IMR-90 (cell line): ENCODE results near the gene MSI2. TPM values are rescaled to one million over a fixed set of nuclear protein-coding genes. Genes with fewer than 3 reads are reported as not detected.
A peak's percentile ranks its signal among the peaks of the same experiment; 100 is the strongest.

Experiments used
- ATAC-seq: fragments of 200-7000 bp; cut with Tn5 transposase; 2 replicates; pipeline ENCODE4 v1.9.1; 2020; ENCODE audit warnings: low read depth, mild to moderate bottlenecking, moderate library complexity
- BruUV-seq: library from RNA; stranded (reverse); fragments of 400-500 nt; replicated peaks from 2 replicates; lab custom pipeline; 2021; lab: Mats Ljungman, UMichigan
- CTCF ChIA-PET: fragments of 300-600 bp; formaldehyde crosslinking; extraction: SDS; loops from one replicate; lab custom pipeline; 2021; ENCODE audit warnings: antibody characterized with exemption; lab: Yijun Ruan, JAX
- POLR2A ChIA-PET: fragments of 300-600 bp; sonication (Branson Sonifier 250); formaldehyde crosslinking; loops from one replicate; lab custom pipeline; 2022; ENCODE audit warnings: antibody characterized with exemption; ENCODE audit not compliant: unreplicated experiment; lab: Charles Lee
- DNase-seq: peaks from one replicate; pipeline ENCODE4 v3.0.0; 2013
- H2AFZ ChIP-seq: replicated peaks from 2 replicates; pipeline ENCODE3; 2013; ENCODE audit warnings: low read length, mild to moderate bottlenecking; ENCODE audit not compliant: poor library complexity
- H2AK5ac ChIP-seq: 2 replicates; pipeline ENCODE4 v1.6.1; 2013; ENCODE audit warnings: low read depth, low read length, inconsistent platforms
- H2AK9ac ChIP-seq: replicated peaks from 2 replicates; pipeline ENCODE3; 2013; ENCODE audit warnings: mild to moderate bottlenecking, low read depth, low read length, moderate library complexity; ENCODE audit not compliant: poor library complexity
- H2BK120ac ChIP-seq: 2 replicates; pipeline ENCODE4 v1.6.1; 2013; ENCODE audit warnings: low read depth, low read length, inconsistent platforms
- H2BK15ac ChIP-seq: 3 replicates; pipeline ENCODE4 v1.6.1; 2013; ENCODE audit warnings: low read depth, low read length, inconsistent platforms
- H2BK20ac ChIP-seq: 2 replicates; pipeline ENCODE4 v1.6.1; 2013; ENCODE audit warnings: low read depth, mild to moderate bottlenecking, inconsistent platforms, low read length, moderate library complexity
- H2BK5ac ChIP-seq: 2 replicates; pipeline ENCODE4 v1.6.1; 2013; ENCODE audit warnings: mild to moderate bottlenecking, low read depth, low read length, inconsistent platforms; ENCODE audit not compliant: poor library complexity, severe bottlenecking
- H3K14ac ChIP-seq: replicated peaks from 2 replicates; pipeline ENCODE4 v1.6.1; 2013; ENCODE audit warnings: low read depth, low read length, inconsistent platforms
- H3K18ac ChIP-seq: 2 replicates; pipeline ENCODE4 v1.6.1; 2013; ENCODE audit warnings: low read depth, low read length, control low read depth
- H3K23ac ChIP-seq: 2 replicates; pipeline ENCODE4 v1.6.1; 2013; ENCODE audit warnings: low read depth, low read length, inconsistent platforms
- H3K27ac ChIP-seq: 2 replicates; pipeline ENCODE4 v1.5.1; 2013; ENCODE audit warnings: mild to moderate bottlenecking, control low read depth, low read length; ENCODE audit not compliant: insufficient read depth
- H3K27me3 ChIP-seq: 2 replicates; pipeline ENCODE4 v1.6.1; 2013; ENCODE audit warnings: low read length; ENCODE audit not compliant: control insufficient read depth, insufficient read depth
- H3K36me3 ChIP-seq: 2 replicates; pipeline ENCODE4 v1.6.1; 2013; ENCODE audit warnings: low read length, mixed read lengths; ENCODE audit not compliant: control insufficient read depth, insufficient read depth
- H3K4ac ChIP-seq: 2 replicates; pipeline ENCODE4 v1.6.1; 2013; ENCODE audit warnings: low read depth, low read length, inconsistent platforms
- H3K4me1 ChIP-seq: 2 replicates; pipeline ENCODE4 v1.6.1; 2013; ENCODE audit warnings: low read length, mixed read lengths; ENCODE audit not compliant: control insufficient read depth, insufficient read depth
- H3K4me2 ChIP-seq: 2 replicates; pipeline ENCODE4 v1.6.1; 2013; ENCODE audit warnings: low read depth, mild to moderate bottlenecking, control low read depth, low read length, moderate library complexity
- H3K4me3 ChIP-seq: 2 replicates; pipeline ENCODE4 v1.5.1; 2013; ENCODE audit warnings: low read depth, mild to moderate bottlenecking, control low read depth, low read length, moderate library complexity; ENCODE audit not compliant: insufficient read depth
- H3K56ac ChIP-seq: 2 replicates; pipeline ENCODE4 v1.6.1; 2013; ENCODE audit warnings: low read length, inconsistent platforms; ENCODE audit not compliant: insufficient read depth; ENCODE audit errors: extremely low read depth
- H3K79me1 ChIP-seq, 2 experiments: 2 replicates each; pipeline ENCODE4 v1.6.1; 2013; ENCODE audit warnings: low read length in 2 of 2, inconsistent platforms in 1 of 2, low read depth in 1 of 2
- H3K9ac ChIP-seq: 2 replicates; pipeline ENCODE4 v1.6.1; 2013; ENCODE audit warnings: low read depth, low read length, control low read depth
- H3K9me1 ChIP-seq: 2 replicates; pipeline ENCODE4 v1.6.1; 2013; ENCODE audit warnings: low read length, inconsistent platforms; ENCODE audit not compliant: insufficient read depth
- H3K9me3 ChIP-seq: 2 replicates; pipeline ENCODE4 v1.6.1; 2013; ENCODE audit warnings: low read length; ENCODE audit not compliant: control insufficient read depth, insufficient read depth
- H4K20me1 ChIP-seq: 2 replicates; pipeline ENCODE4 v1.6.1; 2013; ENCODE audit warnings: low read length, inconsistent platforms; ENCODE audit not compliant: insufficient read depth
- H4K5ac ChIP-seq: 2 replicates; pipeline ENCODE4 v1.6.1; 2013; ENCODE audit warnings: mild to moderate bottlenecking, low read depth, low read length, control low read depth
- H4K8ac ChIP-seq, 2 experiments: 2 replicates each; pipeline ENCODE4 v1.6.1; 2013; ENCODE audit warnings: low read depth in 2 of 2, low read length in 2 of 2, control low read depth in 1 of 2, inconsistent platforms in 1 of 2
- H4K91ac ChIP-seq: 2 replicates; pipeline ENCODE4 v1.6.1; 2013; ENCODE audit warnings: low read depth, low read length, inconsistent platforms; ENCODE audit not compliant: insufficient read depth
- BHLHE40 ChIP-seq: fragments of 150-350 bp; IDR thresholded peaks from 2 replicates; pipeline ENCODE4 v1.6.1; 2016; ENCODE audit warnings: mild to moderate bottlenecking, low read depth, low read length
- CEBPB ChIP-seq: IDR thresholded peaks from 2 replicates; pipeline ENCODE4 v1.6.1; 2012; ENCODE audit warnings: low read depth, low read length, improper control_type of control experiment
- FOS ChIP-seq: fragments of 150-350 bp; IDR thresholded peaks from 2 replicates; pipeline ENCODE4 v1.6.1; 2016; ENCODE audit warnings: low read depth, low read length
- MAFK ChIP-seq: IDR thresholded peaks from 2 replicates; pipeline ENCODE4 v1.6.1; 2012; ENCODE audit warnings: low read depth, low read length, improper control_type of control experiment
- MAZ ChIP-seq: IDR thresholded peaks from 2 replicates; pipeline ENCODE4 v1.6.1; 2012; ENCODE audit warnings: low read depth, mild to moderate bottlenecking, low read length, improper control_type of control experiment, moderate library complexity, borderline replicate concordance
- WGBS, 2 experiments: methylation state at CpG; one replicate each; pipeline versions ENCODE4 v1.1.5 to v1.1.7; 2013; ENCODE audit warnings: missing lambda C conversion rate in 2 of 2; ENCODE audit not compliant: insufficient read length in 1 of 2; ENCODE audit errors: extremely low coverage in 2 of 2; 5-methylcytosine and 5-hydroxymethylcytosine counted together
- dilution Hi-C: fragments of 300-500 bp; cut with HindIII; formaldehyde crosslinking; loops from one replicate; pipeline ENCODE4 v1.14.3; 2018; ENCODE audit warnings: low sequenced_read_pairs; ENCODE audit not compliant: unreplicated experiment
- in situ Hi-C: fragments of 300-500 bp; cut with MboI; formaldehyde crosslinking; loops from 3 replicates; pipeline ENCODE4 v1.14.3; 2019; ENCODE audit warnings: low sequenced_read_pairs, inconsistent platforms, mixed read lengths
- intact Hi-C: fragments of 100-400 bp; cut with micrococcal nuclease; formaldehyde crosslinking; loops from 2 replicates; pipeline ENCODE4 v1.10.0; 2022
- polyA plus RNA-seq, 3 experiments: library from polyadenylated mRNA; depleted of rRNA; stranded (reverse); fragments of >200 nt; gene quantifications; 2 replicates each; pipeline ENCODE4 v1.2.3, GENCODE V29; 2012; ENCODE audit warnings: low replicate concordance in 1 of 3
- total RNA-seq: library from RNA; depleted of rRNA; stranded (reverse); fragments of >200 nt; gene quantifications from 2 replicates; pipeline ENCODE4 v1.2.3, GENCODE V29; 2012

The MSI2 gene
- total and polyA plus RNA-seq, 2 of the 4 experiments (the other 2 are of a cell fraction) = 13.0 to 16.0 TPM

DNA sequence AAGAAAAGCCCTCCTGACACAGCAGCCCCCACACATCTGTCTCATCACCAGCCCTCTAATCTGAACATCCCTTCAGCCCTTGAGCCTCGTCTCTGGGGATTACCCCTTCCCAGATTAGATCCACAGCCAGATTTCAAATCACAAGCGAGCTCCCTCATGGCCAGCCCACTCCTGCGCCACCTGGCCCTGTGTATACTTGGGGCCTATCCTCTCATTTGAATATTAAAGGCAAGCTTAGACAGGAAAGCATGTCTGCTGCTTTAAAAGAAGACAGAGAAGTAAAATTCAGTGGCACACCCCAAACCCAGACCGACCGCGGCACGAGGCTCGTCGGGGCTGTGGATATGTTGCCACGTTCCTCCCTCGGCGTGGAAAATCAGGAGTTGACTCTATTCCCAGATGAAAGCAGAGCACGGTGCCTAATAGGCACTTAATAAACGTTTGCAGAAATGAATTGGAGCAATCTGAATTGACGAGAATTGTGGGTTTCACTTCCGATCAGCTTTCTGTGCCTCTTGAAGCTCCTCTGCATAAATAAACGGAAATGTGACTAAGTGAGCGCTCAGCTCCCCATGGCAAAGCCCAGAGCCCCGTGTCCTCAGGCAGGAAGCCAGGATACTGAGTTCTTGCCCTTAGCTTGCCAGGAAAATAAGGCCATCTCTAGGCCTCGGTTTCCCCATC lies 380.8 kb downstream of the MSI2 start:
- Histone ChIP-seq H4K8ac (no peak overlapping the region), H3K36me3 (peaks cover 5% of the 10 kb centered on the region; the same call in 1 of the 2 replicates), H3K4me2 (peak overlapping the region; percentile 39; the same call in 1 of the 2 replicates), H3K4ac (peak overlapping the region; percentile 40), H2AK5ac (peak overlapping the region; percentile 3; the same call in 1 of the 2 replicates), H4K20me1 (no peaks in the 10 kb centered on the region), H3K14ac (no peak overlapping the region; the same call in 1 of the 2 replicates), H3K56ac (no peak overlapping the region), H3K27ac (no peak overlapping the region), H3K4me1 (peaks cover 7% of the 10 kb centered on the region), H2BK20ac (peak overlapping the region; percentile 30; the same call in 1 of the 2 replicates), H2AK9ac (peak overlapping the region; percentile 39), H2BK120ac (no peak overlapping the region), H3K79me1 (no peaks in the 10 kb centered on the region), H2AFZ (no peak overlapping the region), H3K4me3 (no peak overlapping the region), H3K9ac (no peak overlapping the region), H3K23ac (no peak overlapping the region), H2BK5ac (peak overlapping the region; percentile 9), H3K27me3 (no peaks in the 10 kb centered on the region), H3K9me3 (no peaks in the 10 kb centered on the region; the same call in 1 of the 2 replicates), H2BK15ac (no peak overlapping the region; the same call in 2 of the 3 replicates), H3K9me1 (peaks cover 13% of the 10 kb centered on the region), H4K5ac (no peak overlapping the region), H4K91ac (0 out of 2 replicates have a peak overlapping the region, but pooled peaks have one; percentile 18), H3K18ac (no peak overlapping the region)
- ATAC-seq (peak; percentile 57), DNase-seq (peak; percentile 70)
- ChIA-PET POLR2A (no interaction called here), CTCF (interaction anchor here (1.0 to 1.1 kb wide), 2 partner anchors 26 to 35 kb away, joined by 3 to 6 read pairs; no protein-coding TSS in a partner anchor)
- dilution Hi-C loops = no loop called here
- TF ChIP-seq FOS = no peak
- TF ChIP-seq MAFK = no peak
- TF ChIP-seq CEBPB = no peak
- TF ChIP-seq MAZ = no peak
- no peak for TF ChIP-seq BHLHE40
- intact Hi-C loops = no loop called here
- in situ Hi-C loops = no loop called here
- 79% methylated on average over 14 of the region's 20 CpGs; no CpG with 5 or more reads in 1 of the 2 experiments for WGBS, 2 experiments
- no TSS peak for BruUV-seq
